NCI-H2227 (cell line): Measurements from ENCODE around the gene RSRC1.
"Not testable (repeated sequence)": the region's sequence is repeated elsewhere in the genome, so short reads cannot be mapped to it uniquely, and the experiment has no call there.

Source experiments
- DNase-seq: peaks from one replicate; lab custom pipeline; 2025; ENCODE audit not compliant: unreplicated experiment; lab: John Stamatoyannopoulos, UW

The RSRC1 gene

GRCh38 chr3:158100681-158101080 is 9.2 kb upstream of the RSRC1 start:
- DNase-seq, result no peak

- DNase-seq, result no peak
Measured at GRCh38 chr3:158101335-158102241, 8.3 kb upstream of the RSRC1 start.

GRCh38 chr3:158102242-158103080 is 7.4 kb upstream of the RSRC1 start:
- no peak for DNase-seq

GRCh38 chr3:158103081-158103886 is 6.6 kb upstream of the RSRC1 start:
- DNase-seq, result peak; percentile 4

GRCh38 chr3:158103887-158104327 is 6.0 kb upstream of the RSRC1 start:
- DNase-seq, result peak; percentile 2

GRCh38 chr3:158104431-158104921 is 5.4 kb upstream of the RSRC1 start:
- no peak for DNase-seq

- no peak for DNase-seq
Measured at GRCh38 chr3:158105119-158105709, 4.7 kb upstream of the RSRC1 start.

- peak; percentile 21 for DNase-seq
Measured at GRCh38 chr3:158105710-158106253, 4.1 kb upstream of the RSRC1 start.

GRCh38 chr3:158106766-158107471 is 3.0 kb upstream of the RSRC1 start:
- peak; percentile 30 for DNase-seq

GRCh38 chr3:158107605-158108444 is 2.1 kb upstream of the RSRC1 start:
- DNase-seq, result no peak

- DNase-seq, result no peak
Measured at GRCh38 chr3:158108445-158108985, 1.4 kb upstream of the RSRC1 start.

GRCh38 chr3:158109295-158109803 is 540 bp upstream of the RSRC1 start:
- no peak for DNase-seq

- no peak for DNase-seq
Measured at GRCh38 chr3:158110658-158111018, 749 bp downstream of the RSRC1 start.

- DNase-seq, result no peak
Measured at GRCh38 chr3:158111861-158112260, 2.0 kb downstream of the RSRC1 start.

- not testable (repeated sequence) for DNase-seq
Measured at GRCh38 chr3:158113595-158113994, 3.7 kb downstream of the RSRC1 start.

- DNase-seq, result no peak
Measured at GRCh38 chr3:158120330-158120729, 10.4 kb downstream of the RSRC1 start.

- DNase-seq, result no peak
Measured at GRCh38 chr3:158121295-158121694, 11.4 kb downstream of the RSRC1 start.

GRCh38 chr3:158122721-158123120 is 12.8 kb downstream of the RSRC1 start:
- not testable (repeated sequence) for DNase-seq
